Measurements from ENCODE around the gene CD22.

DNA sequence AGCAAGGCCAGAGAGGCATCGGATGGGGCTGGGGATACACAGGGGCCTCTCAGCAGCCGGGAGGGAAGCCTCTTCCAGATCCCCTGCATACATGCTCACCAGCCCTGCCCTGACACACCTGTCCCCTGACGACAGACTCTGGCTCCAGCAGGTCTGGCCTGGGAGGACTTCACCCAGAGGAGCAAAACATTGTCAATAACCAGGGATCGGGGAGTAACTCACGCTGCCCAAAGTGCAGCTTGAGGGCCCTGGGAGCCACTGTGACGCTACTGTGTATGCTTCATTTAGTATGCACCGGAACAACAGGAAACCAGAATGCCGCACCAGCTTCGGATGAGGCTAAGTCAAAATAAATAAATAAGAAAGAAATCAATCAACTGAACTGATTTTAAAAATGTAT, 12.4 kb upstream of the CD22 start:
- TF ChIP-seq POLR2AphosphoS5 (IDR thresholded peaks at IDR 0.05; ENCODE audit: borderline replicate concordance, low read depth, low read length) (no peak), EZH2 (IDR thresholded peaks at IDR 0.05) (no peak)

All from SK-N-MC (cell line).